HG03025 (cell line): ENCODE measurements around the gene CCNY.
"Not testable (repeated sequence)": the region's sequence is repeated elsewhere in the genome, so short reads cannot be mapped to it uniquely, and the experiment has no call there.

Source experiments
- ATAC-seq: cut with Tn5 transposase; IDR thresholded peaks from one replicate; pipeline ENCODE4 v1.9.1; 2021; ENCODE audit warnings: mild to moderate bottlenecking, moderate library complexity; ENCODE audit not compliant: unreplicated experiment, low FRiP score

The CCNY gene

GRCh38 chr10:35353805-35354204 lies 17.5 kb downstream of the CCNY start:
- ATAC-seq: no peak

GRCh38 chr10:35354257-35354656 lies 17.9 kb downstream of the CCNY start:
- ATAC-seq: not testable (repeated sequence)

DNA sequence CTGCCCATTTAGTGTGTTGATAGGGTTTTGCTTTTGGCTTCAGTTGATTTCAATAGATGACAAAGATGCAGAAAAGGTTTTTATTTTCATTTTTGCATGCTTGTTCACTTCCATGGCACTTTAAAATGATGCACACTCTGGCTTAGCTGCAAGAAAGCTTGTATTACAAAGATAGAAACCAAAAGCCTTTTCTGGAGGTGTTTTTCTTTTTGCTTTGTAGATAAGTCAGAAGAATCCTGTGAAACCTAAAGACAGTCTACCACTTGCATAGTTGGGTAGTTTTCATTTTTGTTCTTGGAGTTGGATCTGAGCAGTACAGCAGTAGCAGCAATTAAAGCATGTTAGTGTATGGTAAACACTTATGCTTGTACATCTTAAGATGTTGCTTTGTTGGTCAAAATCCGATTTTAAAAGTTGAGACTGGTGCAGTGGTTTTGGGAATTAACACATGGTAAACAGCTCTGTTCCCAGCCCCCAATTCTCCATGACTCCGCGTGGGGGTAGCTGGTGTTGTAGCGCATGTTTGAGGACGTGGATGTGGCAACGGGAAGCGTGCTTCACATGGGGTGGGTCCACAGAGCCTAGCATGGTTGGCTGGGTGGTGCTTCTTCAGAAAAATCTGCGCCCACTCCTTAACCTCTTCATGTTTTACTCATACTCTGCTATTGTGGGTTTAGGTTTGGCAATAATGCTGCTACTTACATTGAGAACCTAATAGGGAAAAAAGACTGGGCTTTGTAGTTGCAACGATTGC lies 19.8 kb downstream of the CCNY start:
- peak; percentile 62 for ATAC-seq

DNA sequence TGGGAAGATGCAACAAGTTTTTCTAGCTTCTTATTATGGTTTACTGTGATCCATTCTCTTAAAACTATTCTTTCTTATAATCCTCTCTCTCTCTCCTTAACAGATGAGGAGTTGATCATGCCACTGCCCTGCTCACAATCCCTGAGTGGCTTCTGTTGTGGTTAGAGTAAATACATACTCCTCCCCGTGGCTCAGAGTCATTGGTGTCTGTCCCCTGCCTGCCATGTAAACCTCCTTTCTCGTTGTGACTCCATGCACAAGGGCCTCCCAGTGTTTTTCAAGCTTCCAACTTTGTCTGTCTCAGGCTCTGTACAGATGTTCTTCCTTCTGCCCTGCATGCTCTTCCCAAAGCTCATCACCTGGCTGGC lies 20.4 kb downstream of the CCNY start:
- ATAC-seq: no peak

- no peak for ATAC-seq
Observed at GRCh38 chr10:35359056-35359455, 22.7 kb downstream of the CCNY start.

GRCh38 chr10:35359873-35360272 lies 23.6 kb downstream of the CCNY start:
- ATAC-seq: no peak

DNA sequence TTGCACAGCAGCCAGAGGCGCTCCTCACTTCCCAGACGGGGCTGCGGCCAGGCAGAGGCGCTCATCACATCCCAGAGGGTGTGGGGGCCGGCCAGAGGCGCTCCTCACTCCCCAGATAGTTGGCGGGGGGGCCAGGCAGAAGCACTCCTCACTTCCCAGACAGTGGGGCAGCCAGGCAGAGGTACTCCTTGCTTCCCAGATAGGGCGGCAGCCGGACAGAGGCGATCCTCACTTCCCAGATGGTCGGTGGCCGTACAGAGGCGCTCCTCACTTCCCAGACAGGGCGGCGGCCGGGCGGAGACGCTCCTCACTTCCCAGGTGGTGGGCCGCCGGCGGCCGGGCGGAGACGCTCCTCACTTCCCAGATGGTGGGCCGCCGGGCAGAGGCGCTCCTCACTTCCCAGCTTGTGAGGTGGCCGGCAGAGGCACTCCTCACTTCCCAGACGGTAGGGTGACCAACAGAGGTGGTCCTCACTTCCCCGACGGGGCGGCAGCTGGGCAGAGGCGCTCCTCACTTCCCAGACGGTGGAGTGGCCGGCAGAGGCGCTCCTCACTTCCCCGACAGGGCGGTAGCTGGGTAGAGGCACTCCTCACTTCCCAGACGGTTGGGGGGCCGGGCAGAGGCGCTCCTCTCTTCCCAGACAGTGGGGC lies 26.5 kb downstream of the CCNY start:
- no peak for ATAC-seq

DNA sequence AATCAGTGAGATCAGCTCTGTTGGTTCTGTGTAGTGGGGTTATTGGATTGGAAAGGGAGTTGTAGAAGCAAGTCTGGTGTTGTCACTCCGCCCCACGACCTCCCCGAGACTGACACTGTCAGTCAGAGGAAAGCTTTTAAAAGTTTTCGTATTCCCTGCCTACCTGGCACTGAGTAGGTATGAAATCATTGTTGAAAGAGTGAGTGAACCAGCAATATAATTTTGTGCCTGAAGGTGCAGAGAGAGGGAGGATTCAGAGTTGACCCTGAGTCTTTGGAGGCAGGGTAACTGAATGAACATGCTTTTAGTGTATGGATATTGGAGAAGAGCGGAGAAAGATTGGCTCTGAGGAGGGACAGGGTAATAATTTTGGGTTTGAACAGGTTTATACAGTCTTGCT lies 27.3 kb downstream of the CCNY start:
- no peak for ATAC-seq

DNA sequence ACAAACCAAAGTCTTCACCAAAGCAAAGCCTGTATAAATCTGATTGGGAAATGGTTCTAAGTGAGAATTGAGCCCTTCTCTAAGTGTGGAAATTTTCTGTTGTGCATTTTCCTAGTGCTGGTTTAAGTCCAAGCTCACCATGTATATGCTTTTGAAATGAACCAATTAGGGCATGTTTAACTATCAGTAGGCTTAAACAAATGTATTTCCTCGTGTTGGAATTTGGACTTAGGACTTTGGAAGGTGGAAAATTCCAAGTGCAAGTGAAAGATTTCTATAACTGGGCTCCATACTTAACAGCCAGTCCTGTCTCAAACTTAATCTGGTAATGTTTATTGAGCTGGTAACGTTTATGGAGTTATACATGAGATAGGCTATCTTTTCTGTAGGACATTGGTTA lies 28.5 kb downstream of the CCNY start:
- ATAC-seq: no peak

DNA sequence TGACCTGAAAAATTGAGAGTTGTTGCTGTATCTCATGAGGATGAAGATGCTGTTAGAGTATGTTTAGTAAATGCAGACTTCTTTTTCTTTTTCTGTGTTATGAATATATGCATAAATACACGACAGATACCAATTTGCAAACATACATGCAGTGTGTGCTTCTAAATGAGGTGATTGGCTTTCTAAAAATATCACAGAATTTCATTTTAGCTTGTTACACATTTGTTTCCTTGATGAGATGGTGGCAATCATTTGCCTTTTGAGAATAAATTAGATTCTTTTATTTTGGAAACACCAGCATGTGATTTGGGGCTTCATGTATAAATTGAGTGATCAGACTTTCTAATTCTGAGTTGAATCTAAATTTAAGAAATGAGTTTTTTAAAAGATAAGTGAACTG lies 29.7 kb downstream of the CCNY start:
- ATAC-seq: no peak

GRCh38 chr10:35367107-35367859 lies 31.0 kb downstream of the CCNY start:
- ATAC-seq: no peak

DNA sequence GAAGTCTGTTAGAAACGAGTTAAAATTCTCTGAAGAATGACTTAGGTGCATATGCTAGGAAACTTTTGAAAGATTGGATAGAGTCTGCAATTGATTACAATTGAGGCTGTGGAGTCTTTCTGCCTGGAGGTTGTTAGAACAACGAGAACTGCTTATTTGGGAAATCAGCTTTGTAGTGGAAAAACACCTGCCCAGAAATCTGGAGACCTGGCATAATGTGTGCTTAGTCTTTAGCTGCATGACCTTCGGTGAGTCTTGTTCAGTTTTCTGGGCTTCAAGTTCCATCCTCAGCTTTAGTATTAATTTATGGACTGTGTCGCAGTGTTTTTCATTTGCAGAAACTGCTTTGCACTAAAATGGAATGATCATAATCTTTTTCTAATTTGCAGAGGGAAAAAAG lies 31.7 kb downstream of the CCNY start:
- ATAC-seq: no peak

- ATAC-seq: no peak
Observed at GRCh38 chr10:35368485-35369048, 32.3 kb downstream of the CCNY start.

- no peak for ATAC-seq
Observed at GRCh38 chr10:35369049-35369611, 32.8 kb downstream of the CCNY start.

GRCh38 chr10:35371731-35372130 lies 35.4 kb downstream of the CCNY start:
- no peak for ATAC-seq

- no peak for ATAC-seq
Observed at GRCh38 chr10:35372329-35372728, 36.0 kb downstream of the CCNY start.

GRCh38 chr10:35375091-35375765 lies 38.9 kb downstream of the CCNY start:
- ATAC-seq: no peak

GRCh38 chr10:35377050-35377728 lies 40.9 kb downstream of the CCNY start:
- ATAC-seq: no peak

GRCh38 chr10:35378541-35379210 lies 42.4 kb downstream of the CCNY start:
- no peak for ATAC-seq
